Prostate gland (tissue), 2 donors: ENCODE results near the gene COL15A1. TPM values are rescaled to one million over a fixed set of nuclear protein-coding genes. Genes with fewer than 3 reads are reported as not detected.

ENCODE experiments used
- DNase-seq: peaks from one replicate; pipeline ENCODE4 v3.0.0-alpha.2; 2019; ENCODE audit warnings: low spot score
- H3K27ac ChIP-seq, 2 donors: fragments of 200-600 bp; sonication (generic); 2 replicates each; pipeline ENCODE4 v1.5.1; 2017 to 2019
- H3K27me3 ChIP-seq: fragments of 200-600 bp; sonication (generic); replicated peaks from 2 replicates; pipeline ENCODE4 v1.5.1; 2019; ENCODE audit not compliant: insufficient read depth
- H3K36me3 ChIP-seq, 2 donors: fragments of 200-600 bp; sonication (generic); 1 replicate in 1 of 2; 2 replicates in 1 of 2; pipeline versions ENCODE4 v1.5.1 to v1.8.1; 2017 to 2019
- H3K4me1 ChIP-seq: fragments of 200-600 bp; sonication (generic); replicated peaks from 2 replicates; pipeline ENCODE4 v1.5.1; 2019
- H3K4me3 ChIP-seq, 2 donors: fragments of 200-600 bp; sonication (generic); 2 replicates each; pipeline ENCODE4 v1.5.1; 2017 to 2019
- H3K9me3 ChIP-seq: fragments of 200-600 bp; sonication (generic); 2 replicates; pipeline ENCODE4 v1.5.1; 2017
- CTCF ChIP-seq, 4 experiments: fragments of 200-600 bp in 2 of 4; fragments of 450-650 bp in 2 of 4; sonication (generic) in 2 of 4; IDR thresholded peaks; 1 replicate in 3 of 4; 2 replicates in 1 of 4; pipeline ENCODE4 v1.5.1; 2016 to 2019; ENCODE audit warnings: antibody characterized with exemption in 4 of 4, mild to moderate bottlenecking in 2 of 4, moderate library complexity in 2 of 4
- POLR2A ChIP-seq: fragments of 450-650 bp; IDR thresholded peaks from one replicate; pipeline ENCODE4 v1.6.1; 2016; ENCODE audit warnings: antibody characterized with exemption, mild to moderate bottlenecking
- POLR2AphosphoS5 ChIP-seq: sonication (generic); formaldehyde crosslinking; IDR thresholded peaks from one replicate; pipeline ENCODE4 v1.6.1; 2017; ENCODE audit warnings: antibody characterized with exemption
- WGBS: methylation state at CpG from one replicate; pipeline ENCODE4 v1.1.5; 2018; 5-methylcytosine and 5-hydroxymethylcytosine counted together
- intact Hi-C: fragments of 100-400 bp; cut with DNase I; formaldehyde crosslinking; loops from one replicate; pipeline ENCODE4 v1.14.2; 2022
- total RNA-seq, 2 donors: library from RNA; depleted of rRNA; stranded (reverse); fragments of >200 nt; gene quantifications; one replicate each; pipeline ENCODE4 v1.1.0, GENCODE V29; 2016

Gene COL15A1
- total RNA-seq, 2 donors from 2014 or later = 10.3 to 79.9 TPM

- no peak overlapping the region for H3K27ac ChIP-seq
- intact Hi-C loops = no loop called here
- H3K9me3 ChIP-seq = no peaks in the 10 kb centered on the region
- DNase-seq = no peak
- H3K27me3 ChIP-seq = no peaks in the 10 kb centered on the region
- no peak for TF ChIP-seq CTCF (IDR thresholded peaks at IDR 0.05)
- no peak for TF ChIP-seq POLR2AphosphoS5
- TF ChIP-seq POLR2A = no peak
- H3K4me1 ChIP-seq = no peaks in the 10 kb centered on the region
- H3K36me3 ChIP-seq = no peaks in the 10 kb centered on the region
- H3K4me3 ChIP-seq = no peak overlapping the region
- 81% methylated on average over 6 of the region's 6 CpGs for WGBS
Measured at GRCh38 chr9:98968601-98969337, 25.1 kb downstream of the COL15A1 start.

GRCh38 chr9:98970532-98971041 lies 26.9 kb downstream of the COL15A1 start:
- H3K27ac ChIP-seq = no peak overlapping the region

GRCh38 chr9:98971168-98971914 lies 27.6 kb downstream of the COL15A1 start:
- no peak for DNase-seq
- no peaks in the 10 kb centered on the region for H3K36me3 ChIP-seq
- 78% methylated on average over 20 of the region's 20 CpGs for WGBS
- H3K9me3 ChIP-seq = no peaks in the 10 kb centered on the region
- no peaks in the 10 kb centered on the region for H3K27me3 ChIP-seq
- H3K27ac ChIP-seq = no peak overlapping the region
- H3K4me1 ChIP-seq = no peaks in the 10 kb centered on the region
- TF ChIP-seq POLR2A (no peak), POLR2AphosphoS5 (no peak), CTCF (IDR thresholded peaks at IDR 0.05) (no peak)
- intact Hi-C loops = no loop called here
- no peak overlapping the region for H3K4me3 ChIP-seq

More at GRCh38 chr9:98970532-98971041, 26.9 kb downstream of the COL15A1 start:
- no peaks in the 10 kb centered on the region for H3K9me3 ChIP-seq
- H3K27me3 ChIP-seq = no peaks in the 10 kb centered on the region
- TF ChIP-seq POLR2AphosphoS5 (no peak), POLR2A (no peak), CTCF (IDR thresholded peaks at IDR 0.05) (no peak)
- H3K36me3 ChIP-seq = no peaks in the 10 kb centered on the region
- intact Hi-C loops = no loop called here
- 91% methylated on average over 7 of the region's 7 CpGs for WGBS
- no peak for DNase-seq
- H3K4me3 ChIP-seq = no peak overlapping the region
- H3K4me1 ChIP-seq = no peaks in the 10 kb centered on the region

GRCh38 chr9:98971915-98972223 lies 28.2 kb downstream of the COL15A1 start:
- intact Hi-C loops = no loop called here
- Histone ChIP-seq H3K36me3 (no peaks in the 10 kb centered on the region), H3K4me3 (no peak overlapping the region), H3K4me1 (no peaks in the 10 kb centered on the region), H3K27ac (no peak overlapping the region), H3K27me3 (no peaks in the 10 kb centered on the region), H3K9me3 (no peaks in the 10 kb centered on the region)
- 87% methylated on average over 6 of the region's 6 CpGs for WGBS
- no peak for DNase-seq
- TF ChIP-seq CTCF (IDR thresholded peaks at IDR 0.05) = no peak
- no peak for TF ChIP-seq POLR2A
- no peak for TF ChIP-seq POLR2AphosphoS5
